ENCODE results near the gene ARHGAP15.

Gene ARHGAP15

DNA sequence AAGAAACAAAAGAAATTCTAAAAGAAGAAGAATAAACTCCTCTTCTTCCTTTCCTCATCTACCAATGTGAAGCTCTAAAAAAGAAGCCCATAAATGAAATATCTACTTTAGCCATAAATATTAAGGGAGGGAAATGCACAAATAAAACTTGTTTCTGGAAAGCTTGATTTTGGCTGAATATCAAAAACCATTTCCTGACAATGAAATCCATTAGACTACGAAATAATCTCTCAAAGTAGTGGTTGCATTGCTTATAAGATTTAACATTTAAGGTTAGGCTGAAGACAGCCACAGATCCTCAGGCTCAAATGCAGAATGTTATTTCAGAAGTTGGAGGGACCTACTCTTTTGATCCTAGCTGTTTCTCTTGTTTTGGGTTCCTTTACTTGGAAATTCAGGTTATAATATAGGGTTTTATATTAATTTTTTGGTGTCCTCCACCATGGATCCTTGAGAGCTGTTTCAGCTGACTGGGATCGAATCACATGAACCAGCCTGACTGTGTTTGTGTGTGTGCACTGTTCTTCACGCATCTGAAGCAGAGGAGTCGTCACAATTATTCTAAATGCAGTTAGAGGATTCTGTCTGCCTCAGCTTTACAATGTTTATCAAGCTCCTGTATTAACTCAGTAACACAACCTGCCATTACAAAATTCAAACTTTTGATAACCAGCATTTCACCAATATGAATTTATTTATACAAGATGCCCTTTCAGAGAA lies 474.8 kb downstream of the ARHGAP15 start:
- DNase-seq, result no peak

DNA sequence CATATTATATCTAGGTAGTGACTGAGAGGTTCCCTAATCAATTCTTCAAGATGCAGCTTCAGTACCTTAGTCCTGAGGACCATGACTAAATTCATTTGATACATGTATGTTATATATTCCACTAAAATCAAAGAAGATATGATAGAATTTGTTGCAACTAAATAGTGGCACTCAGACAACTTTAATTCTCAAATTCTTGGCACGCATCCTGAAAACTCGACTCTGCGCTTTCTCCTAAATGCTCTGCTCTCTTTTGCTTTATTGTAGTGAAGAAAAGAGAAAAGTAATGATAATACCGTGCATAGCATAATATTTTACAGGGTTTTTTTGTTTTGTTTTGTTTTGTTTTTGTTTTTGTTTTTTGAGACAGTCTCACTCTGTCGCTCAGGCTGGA lies 475.3 kb downstream of the ARHGAP15 start:
- no peak for DNase-seq

DNA sequence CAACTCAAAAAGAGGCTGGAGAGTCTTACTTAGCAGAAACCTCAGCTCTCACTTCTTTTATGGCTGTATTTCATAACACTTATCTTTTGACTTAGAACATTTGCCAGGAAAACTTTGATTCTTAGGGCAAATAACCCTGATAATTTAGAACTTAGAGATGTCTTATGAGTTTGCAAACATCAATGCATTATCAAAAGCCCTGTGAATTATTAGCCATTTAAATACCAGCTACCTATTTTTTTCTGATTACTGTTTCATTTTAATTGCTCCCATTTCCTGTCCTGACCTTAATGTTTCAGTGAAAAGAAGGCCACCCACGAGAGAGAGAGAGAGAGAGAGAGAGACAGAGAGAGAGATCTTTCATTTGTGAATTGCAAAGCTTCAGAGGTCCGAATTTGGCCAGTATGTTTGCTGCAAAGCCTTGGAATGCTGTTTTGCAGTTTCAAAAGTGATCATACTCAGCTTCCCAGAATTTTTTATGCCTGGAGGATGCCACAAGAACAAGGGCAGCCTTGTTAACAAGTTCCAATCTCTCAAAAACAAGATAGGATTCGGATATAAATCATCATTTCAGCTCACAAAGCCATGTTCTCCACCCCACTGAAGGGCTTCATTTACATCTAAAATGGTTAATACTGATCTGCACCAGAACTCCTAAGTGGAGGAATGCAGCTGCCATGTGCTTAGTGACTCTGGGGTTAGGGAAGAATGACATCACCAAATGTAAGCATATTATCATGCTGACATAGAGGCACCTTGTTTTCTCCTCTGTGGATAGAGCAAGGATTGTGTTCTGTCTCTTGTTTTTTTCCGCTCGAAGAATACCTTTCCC lies 478.2 kb downstream of the ARHGAP15 start:
- DNase-seq, result no peak

DNA sequence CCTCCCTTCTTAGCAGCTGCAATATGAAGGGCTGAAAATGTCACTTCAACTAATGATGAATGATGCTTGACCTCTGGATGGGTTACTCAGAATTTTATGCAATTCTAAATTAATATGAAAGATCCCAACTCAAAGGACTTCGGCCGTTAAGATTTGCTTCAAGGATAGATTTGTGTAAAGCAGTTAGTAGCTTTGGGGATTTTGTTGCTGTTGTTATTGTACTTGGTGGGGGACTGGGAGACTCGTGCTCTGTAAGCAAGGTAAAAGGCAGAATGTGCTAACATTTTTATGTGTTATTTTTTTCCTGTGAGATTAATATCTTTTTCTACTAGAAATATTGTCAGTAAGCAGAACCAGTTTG lies 478.8 kb downstream of the ARHGAP15 start:
- no peak for DNase-seq

DNA sequence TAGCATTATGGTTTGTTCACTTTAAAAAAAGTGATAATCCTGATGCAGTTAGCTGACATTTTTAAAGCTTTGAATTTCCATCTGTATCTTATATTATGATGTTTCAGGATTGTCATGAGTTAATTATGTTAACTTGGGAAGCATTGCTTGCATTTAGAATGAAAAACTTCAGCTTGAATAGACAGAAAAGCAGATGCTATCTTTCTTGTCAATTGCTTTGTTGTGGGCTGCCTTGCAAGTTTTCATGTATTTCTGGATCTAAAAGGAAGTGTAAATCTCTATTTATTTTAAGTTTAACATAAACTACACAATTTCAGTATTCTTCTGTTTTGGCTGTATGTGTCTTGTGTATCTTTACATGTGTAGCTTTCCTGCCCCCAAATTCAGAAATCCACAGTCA lies 479.5 kb downstream of the ARHGAP15 start:
- DNase-seq, result no peak

DNA sequence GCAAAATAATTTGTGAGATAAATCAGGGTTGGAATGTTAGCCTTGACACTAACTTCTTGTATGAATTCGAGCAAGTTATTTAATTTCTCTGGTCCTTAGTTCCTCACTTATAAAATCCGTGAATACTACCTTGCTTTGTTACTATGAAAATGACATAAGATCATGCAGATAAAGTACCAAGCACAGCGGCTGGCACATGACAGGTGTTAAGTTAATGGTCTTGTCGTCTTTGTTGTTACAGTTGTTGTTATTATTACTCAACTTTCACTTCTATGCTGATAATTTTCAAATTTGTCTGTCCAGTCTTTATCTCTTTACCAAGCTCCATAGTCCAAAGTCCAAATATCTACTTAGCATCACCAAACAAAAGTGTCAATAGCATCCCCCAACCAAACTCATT lies 482.1 kb downstream of the ARHGAP15 start:
- no peak for DNase-seq

DNA sequence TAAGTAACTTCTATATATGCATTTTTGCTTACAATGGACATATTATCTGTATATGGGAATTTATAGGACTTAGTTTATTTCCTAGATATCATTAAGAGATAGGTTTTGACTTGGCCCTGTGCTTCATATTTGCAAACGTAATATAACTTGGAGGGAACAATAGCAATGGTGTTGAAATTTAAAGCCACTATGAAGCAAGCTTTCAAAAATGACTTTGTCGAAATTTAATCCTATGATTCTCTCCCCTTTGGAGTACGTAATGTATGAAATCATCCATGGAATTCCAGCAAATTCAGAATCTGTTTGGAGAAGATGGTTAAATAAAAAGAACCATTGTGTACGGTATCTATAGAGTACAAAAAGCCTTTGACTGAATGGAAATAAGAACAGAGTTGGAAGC lies 486.3 kb downstream of the ARHGAP15 start:
- no peak for DNase-seq

DNA sequence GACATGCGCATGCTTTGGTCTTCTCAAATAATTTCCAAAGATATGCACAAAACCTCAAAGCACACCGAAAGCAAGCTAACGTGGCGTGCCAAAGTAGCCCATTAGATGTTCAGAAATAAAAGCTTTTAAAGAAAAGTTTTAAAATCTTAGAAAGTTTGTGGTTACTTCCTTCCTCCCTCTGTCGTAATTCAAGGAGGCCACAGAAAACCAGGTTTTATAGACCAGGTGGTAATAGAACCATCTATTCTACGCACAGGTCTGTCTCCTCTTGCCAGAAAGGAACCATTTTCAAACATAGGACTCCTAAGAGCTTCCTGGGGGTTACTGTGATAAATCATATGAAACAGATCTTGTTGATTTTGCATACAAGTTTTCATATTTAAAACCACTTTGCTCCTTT lies 487.2 kb downstream of the ARHGAP15 start:
- DNase-seq, result no peak

DNA sequence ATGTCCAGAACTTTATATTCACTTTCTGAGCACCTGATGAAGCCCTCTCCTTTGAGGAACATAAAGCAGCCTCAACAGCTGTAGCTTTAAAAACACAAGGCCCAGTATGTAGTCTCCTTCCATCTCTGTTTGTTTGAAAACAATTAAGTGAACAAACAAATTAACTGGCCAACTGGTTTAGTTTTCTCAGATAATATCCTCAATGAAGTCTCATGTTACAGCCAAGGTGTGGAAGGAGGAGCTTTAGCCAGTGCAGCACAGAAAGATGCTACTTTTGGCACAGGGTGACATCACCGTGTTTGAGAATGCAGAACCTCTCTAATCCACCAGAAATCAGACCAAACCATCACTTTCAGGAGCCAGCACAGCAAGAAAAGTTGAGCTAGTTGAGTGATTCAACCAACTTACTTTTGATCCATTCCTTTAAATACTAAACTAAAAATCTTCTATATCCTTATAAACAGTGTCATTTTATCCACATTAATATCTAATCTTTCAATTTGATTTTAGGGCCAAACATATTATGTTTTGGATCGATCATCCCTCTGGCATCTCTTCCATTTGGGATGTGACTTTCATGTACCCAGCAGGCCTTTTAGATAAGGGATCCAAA lies 488.7 kb downstream of the ARHGAP15 start:
- DNase-seq, result no peak

DNA sequence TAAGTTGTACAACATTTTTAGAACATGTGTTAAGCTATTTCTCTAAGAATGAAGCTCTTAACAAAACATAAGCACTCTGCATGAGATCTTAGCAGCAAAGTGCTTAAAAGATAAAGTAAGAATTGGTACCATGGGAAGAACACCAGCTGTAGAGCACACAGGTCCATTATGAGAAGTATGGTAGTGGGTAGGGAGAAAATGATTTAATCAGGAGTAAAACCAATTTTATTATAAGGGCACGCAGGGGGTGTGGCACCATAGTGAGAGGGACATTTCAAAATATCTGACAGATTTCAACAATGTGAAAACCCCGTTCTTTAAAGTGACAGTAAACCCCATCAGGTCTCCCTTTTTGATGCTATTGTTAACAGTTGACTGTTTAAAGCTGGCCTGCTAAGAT lies 492.9 kb downstream of the ARHGAP15 start:
- DNase-seq, result no peak

DNA sequence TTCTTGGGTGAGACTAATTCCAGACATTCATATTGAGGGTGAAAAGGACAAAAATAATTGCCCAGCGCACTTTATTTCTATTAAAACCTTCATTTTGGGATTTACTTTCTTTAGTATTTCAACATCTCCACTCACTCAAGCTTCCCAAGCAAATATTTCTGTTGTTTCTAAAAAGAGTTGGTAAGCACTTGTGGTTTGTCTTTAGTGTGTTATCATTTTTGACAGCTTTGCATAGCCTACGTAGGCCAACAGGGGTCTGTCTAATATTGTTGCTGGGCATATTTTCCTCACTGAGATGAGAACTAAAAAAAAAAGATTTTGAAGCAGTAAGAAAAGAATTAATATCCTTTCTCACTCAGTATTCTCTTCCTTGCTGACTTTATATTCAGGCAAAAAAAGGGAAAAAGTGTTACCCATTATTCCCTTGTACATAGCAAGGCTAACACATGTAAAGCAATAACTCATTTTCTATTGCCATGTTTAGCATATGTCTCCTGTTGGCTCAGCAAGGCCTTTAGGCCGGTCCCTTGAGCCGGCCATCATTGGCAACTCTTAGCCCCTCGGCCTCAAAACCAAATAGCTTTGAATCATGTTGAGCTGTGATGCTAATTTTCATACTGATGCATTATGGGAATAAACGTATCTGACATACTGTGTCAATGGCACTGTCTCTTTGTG lies 494.2 kb downstream of the ARHGAP15 start:
- DNase-seq, result no peak

DNA sequence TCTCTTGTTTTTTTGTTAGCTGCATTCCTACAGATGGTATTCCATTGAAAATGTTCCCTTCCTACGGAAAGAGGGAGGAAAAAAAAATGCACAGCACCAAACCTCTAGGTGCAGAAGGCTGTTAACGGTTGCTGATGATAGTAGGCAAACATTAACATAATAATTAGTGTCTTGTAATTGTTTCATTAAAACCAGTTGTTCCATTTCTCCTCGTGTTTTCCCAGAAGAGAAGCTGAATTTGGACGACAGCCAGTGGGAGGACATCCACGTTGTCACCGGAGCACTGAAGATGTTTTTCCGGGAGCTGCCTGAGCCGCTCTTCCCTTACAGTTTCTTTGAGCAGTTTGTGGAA lies 494.7 kb downstream of the ARHGAP15 start:
- DNase-seq, result no peak

DNA sequence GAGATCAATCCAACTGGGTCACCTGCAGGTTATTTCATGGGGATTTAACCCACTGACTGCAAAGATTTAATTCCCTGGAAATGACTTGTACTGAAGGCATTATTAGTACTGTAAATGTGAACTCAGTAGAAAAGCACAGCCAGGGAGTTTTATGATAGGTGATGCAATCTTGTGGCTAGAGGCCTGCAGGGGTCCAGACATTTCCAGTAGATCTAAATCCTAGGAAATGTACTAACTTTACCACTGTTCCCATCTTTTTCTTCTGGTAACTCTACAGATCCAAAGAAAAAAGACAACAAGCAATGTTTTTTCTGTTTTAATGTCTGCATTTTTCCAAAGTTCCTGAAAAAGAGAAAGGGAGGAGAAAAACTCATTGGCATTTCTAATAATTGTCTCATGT lies 500.1 kb downstream of the ARHGAP15 start:
- no peak for DNase-seq

DNA sequence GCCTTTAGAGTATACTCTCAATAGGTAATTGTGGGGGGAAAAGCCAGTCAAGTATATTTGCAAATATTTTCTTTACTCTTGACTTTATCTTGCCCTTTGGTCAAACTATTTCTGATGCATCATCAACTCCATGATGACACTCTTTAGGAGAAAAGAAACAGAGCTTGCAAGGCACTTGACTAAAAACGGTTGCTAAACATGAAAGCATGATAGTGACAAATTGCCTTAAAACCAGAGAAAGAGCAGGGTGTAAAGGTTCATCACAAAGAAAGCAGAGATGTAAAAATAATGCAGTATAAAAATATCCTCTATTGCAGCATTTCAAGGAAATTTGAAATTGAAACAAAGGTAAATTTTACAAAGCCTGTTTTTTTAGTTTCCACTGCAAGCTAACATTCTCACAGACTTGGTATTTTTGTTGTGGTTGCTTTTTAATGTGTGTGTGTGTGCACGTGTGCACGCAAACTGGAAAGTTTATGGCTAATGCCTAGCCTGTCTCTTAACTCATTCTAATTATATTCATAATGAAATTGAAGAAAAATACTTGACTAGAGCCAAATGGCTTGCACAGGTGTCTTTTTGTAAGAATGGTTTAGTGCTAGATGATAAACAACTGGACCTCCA lies 503.6 kb downstream of the ARHGAP15 start:
- DNase-seq, result no peak

DNA sequence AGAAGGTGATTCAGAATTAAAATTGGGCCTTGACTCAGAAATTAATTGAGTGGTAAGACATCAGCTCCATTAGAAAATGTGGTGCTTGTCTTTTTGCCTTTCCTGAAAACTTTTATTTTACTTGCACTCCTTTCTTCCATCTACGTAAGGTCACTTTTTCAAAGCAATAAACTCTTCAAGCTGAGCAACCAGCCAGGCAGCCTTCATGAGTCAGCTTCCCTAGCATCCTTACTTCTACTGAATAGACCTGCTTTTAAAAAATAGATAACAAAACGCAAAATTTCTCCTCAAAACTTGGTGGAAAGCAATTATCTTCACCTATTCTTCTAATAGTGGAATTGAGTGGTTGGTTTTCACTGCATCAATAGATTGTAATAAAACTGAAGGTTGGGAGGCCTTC lies 504.2 kb downstream of the ARHGAP15 start:
- no peak for DNase-seq

DNA sequence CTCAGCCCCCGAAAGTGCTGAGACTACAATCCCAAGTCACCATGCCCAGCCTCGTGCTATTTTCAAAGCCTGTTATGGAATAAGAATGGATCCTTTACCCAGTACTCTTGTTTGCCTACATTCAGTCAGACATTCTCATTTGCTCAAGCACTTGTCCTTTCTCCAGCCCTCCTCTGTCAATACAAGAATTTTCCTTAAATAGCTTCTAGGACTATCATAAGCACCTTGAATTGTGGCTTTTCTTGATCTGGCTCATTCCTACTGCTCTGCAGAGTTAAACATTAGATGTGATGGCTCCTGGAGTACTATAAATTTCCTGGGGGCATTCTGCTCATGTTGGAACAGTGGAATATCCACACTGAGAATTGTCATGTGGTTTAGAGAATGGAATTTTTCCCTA lies 506.1 kb downstream of the ARHGAP15 start:
- no peak for DNase-seq

DNA sequence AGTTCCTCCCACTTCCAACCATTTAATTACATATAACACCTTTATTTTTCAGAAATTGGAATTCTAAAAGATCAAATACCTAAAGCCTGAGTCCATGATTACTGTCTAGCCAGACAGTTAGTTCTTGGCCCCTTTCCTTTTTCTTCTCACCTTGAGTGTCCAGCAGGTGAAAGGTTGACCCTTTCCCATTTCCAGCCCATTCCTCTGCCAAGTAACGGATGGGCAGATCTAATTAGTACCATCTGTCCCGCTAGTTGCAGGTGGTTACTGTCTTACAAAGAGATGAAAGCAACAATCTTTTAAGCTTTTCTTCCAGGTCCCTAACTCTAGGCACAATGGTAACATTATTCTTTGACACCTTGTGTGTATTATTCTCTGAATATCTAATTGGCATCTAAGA lies 506.7 kb downstream of the ARHGAP15 start:
- no peak for DNase-seq

DNA sequence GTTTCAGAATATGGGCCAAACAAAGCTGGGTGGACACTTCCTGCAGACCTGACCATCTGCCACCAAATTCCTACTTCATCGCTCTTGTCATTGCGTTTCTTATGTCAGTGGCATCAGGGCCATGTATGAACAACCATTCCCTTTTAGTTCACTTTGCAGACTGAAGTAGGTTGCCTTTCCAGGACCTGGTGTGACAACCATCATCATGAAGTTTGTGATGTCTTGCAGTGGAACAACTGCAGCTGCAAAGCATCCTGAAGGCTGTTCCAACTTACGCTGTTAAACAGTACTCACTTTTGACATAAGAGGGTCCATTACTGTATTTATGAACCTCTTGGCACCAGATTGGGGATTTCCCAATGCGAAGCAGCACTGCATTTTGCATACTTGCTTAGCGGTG lies 511.6 kb downstream of the ARHGAP15 start:
- DNase-seq, result no peak

DNA sequence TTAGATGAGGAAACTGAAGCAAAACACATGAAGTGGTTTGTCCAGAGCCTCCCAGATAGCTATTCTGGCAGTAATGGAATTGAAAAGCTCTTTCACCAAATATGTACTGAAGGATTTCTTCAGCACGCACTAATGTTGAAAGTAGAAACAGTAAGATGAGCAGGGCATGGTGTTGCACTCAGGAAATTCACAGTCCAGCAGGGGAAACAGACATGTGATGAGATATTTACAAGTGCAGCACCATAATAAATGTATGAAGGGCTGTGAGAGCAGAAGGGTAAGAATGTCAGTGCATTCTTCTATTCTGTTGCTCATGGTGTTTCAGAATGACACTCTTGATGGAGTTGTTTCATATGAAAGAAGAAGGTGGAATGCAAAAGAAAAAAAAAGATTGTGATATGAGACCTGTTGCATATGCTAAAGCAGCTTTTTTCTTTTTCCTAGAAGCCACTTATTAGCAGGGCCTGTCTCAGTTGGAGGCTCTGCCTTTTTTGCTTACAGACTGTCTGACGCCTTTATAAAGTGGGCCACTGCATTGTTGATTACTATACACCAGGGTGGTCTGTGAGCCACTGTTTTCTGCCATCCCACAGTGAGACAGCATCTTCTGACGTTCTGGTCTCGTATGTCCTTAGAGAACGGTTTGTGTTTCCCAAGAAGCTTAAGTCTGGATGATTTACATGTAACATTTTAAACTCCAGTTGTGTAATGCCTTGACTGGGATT lies 516.9 kb downstream of the ARHGAP15 start:
- DNase-seq, result no peak

DNA sequence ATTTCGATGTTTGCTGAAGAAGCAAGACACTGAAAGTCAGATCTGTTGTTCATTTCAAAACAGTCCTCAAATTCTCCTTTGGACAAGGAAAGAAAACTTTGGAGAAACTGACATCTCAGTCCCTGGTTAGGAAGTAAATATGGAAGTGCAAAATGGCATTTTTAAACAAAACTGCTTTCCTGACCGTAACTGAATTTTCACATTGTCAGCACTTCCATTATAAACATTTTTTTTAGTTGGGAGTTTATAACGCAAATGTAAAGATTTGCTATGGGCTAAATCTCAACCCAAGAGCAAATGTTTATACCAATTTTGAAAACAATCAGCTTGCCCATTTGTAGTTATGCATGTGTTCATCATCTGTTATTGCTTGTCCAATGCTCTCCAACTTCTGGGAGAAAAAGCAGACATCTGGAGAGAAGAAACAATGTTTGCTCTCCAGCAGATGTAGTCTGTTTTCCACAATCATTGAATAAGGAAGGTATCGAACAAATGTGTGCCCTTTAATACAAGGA lies 520.1 kb downstream of the ARHGAP15 start:
- DNase-seq, result no peak

DNA sequence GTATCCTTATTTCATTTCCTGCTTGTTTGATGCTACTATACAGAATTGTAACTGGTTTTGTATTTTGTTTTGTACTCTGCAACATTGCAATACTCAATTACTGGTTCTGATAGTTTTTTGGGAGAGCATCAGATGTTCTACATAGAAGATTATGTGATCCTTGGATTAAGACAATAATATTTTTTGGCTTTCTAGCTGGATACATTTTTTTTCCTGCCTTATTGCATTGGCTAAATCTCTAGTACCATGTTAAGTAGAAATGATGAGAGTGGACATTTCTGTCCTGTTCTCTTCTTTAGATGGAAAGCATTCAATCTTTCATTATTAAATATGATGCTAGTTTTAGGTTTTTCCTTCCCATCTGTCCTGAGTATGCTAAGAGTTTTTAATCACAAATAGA lies 523.5 kb downstream of the ARHGAP15 start:
- DNase-seq, result no peak

DNA sequence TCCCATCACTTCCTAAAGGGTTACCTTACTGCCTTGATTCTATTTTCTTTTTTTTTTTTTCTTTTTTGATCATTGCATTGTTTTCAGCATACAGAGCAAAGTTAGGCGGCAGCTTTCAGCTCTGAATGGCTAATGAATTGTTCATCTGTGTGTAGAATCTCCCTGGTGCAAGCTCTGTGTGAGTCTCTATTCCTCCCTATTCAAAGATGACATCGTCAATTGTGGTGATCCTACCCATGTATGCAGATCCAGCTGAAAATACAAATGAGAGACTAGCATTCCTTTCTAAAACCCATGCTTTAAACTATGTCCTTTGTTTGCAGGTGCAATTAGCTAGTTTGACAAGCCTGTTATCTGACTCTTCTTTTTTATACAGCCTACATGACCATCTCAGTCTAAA lies 539.0 kb downstream of the ARHGAP15 start:
- no peak for DNase-seq
